K562 (cell line): ENCODE measurements around the gene MAPK8IP1. TPM values are rescaled to one million over a fixed set of nuclear protein-coding genes. Genes with fewer than 3 reads are reported as not detected.

Experiments used
- CREBBP ChIP-seq: IDR thresholded peaks from one replicate; pipeline ENCODE4 v1.6.1; 2012; ENCODE audit warnings: low read depth, mild to moderate bottlenecking, control low read depth, inconsistent platforms, low read length
- L3MBTL2 ChIP-seq: fragments of 450-650 bp; IDR thresholded peaks from 2 replicates; pipeline ENCODE4 v1.6.1; 2016; ENCODE audit warnings: mild to moderate bottlenecking, moderate library complexity
- MECOM ChIP-seq: fragments of 250-450 bp; sonication (Bioruptor Pico); IDR thresholded peaks from 2 replicates; pipeline ENCODE4 v1.8.0; 2022; ENCODE audit warnings: inconsistent platforms
- PPARD ChIP-seq: fragments of 250-450 bp; sonication (Bioruptor Pico); IDR thresholded peaks from 2 replicates; pipeline ENCODE4 v1.8.0; 2022; ENCODE audit warnings: inconsistent platforms, mild to moderate bottlenecking, moderate library complexity
- RBM15 ChIP-seq: fragments of 200-400 bp; formaldehyde crosslinking; IDR thresholded peaks from 2 replicates; pipeline ENCODE4 v1.6.1; 2018; ENCODE audit warnings: mild to moderate bottlenecking, low read length, moderate library complexity; ENCODE audit not compliant: insufficient read depth
- SOX6 ChIP-seq: fragments of 450-650 bp; IDR thresholded peaks from 2 replicates; pipeline ENCODE4 v1.6.1; 2014; ENCODE audit warnings: mild to moderate bottlenecking
- SREBF1 ChIP-seq: fragments of 150-350 bp; IDR thresholded peaks from 2 replicates; pipeline ENCODE4 v1.6.1; 2014; ENCODE audit warnings: antibody characterized with exemption, low read depth, low read length, borderline replicate concordance
- TCF7 ChIP-seq: sonication (generic); IDR thresholded peaks from 2 replicates; pipeline ENCODE4 v1.6.1; 2016; ENCODE audit warnings: antibody characterized with exemption, borderline replicate concordance
- THRA ChIP-seq: fragments of 450-650 bp; IDR thresholded peaks from 2 replicates; pipeline ENCODE4 v1.6.1; 2017; ENCODE audit warnings: mild to moderate bottlenecking, moderate library complexity
- TOE1 ChIP-seq, 2 experiments: fragments of 450-650 bp in 1 of 2; sonication (generic) in 1 of 2; formaldehyde crosslinking in 1 of 2; IDR thresholded peaks; 2 replicates each; pipeline versions ENCODE4 v1.7.1 to v1.8.0; 2016 to 2022; ENCODE audit warnings: borderline replicate concordance in 2 of 2, mild to moderate bottlenecking in 2 of 2, antibody characterized with exemption in 1 of 2, inconsistent platforms in 1 of 2, low read depth in 1 of 2, missing genetic modification reagents in 1 of 2, moderate library complexity in 1 of 2
- ZBED1 ChIP-seq: IDR thresholded peaks from 2 replicates; pipeline ENCODE4 v1.6.1; 2014
- ZBTB33 ChIP-seq: sonication (generic); formaldehyde crosslinking; IDR thresholded peaks from 2 replicates; pipeline ENCODE4 v1.8.1; 2023; ENCODE audit warnings: mild to moderate bottlenecking, missing genetic modification reagents
- ZBTB7A ChIP-seq: IDR thresholded peaks from 2 replicates; pipeline ENCODE4 v1.6.1; 2011; ENCODE audit warnings: low read depth, mild to moderate bottlenecking, low read length, moderate library complexity, borderline replicate concordance; ENCODE audit not compliant: control insufficient read depth
- ZNF77 ChIP-seq: fragments of 250-450 bp; sonication (Bioruptor Pico); IDR thresholded peaks from 2 replicates; pipeline ENCODE4 v1.5.0; 2020
- polyA plus RNA-seq, 8 experiments: library from polyadenylated mRNA; depleted of rRNA in 4 of 8; stranded (reverse) in 5 of 8; unstranded in 3 of 8; fragments of >200 nt; fragmentation: Nextera tagmentation in 2 of 8; fragmentation: Illumina TruSeq in 1 of 8; extraction: Ambion mirVana in 2 of 8; extraction: Trizol in 1 of 8; gene quantifications; 2 replicates each; pipeline versions ENCODE4 v1.2.1 to v1.2.3, GENCODE V29; 2011 to 2014; ENCODE audit warnings: inconsistent platforms in 1 of 8, missing spikeins in 1 of 8
- total RNA-seq, 7 experiments: library from RNA; depleted of rRNA in 6 of 7; stranded (reverse); fragments of >200 nt in 6 of 7; fragmentation: Illumina TruSeq in 2 of 7; extraction: Trizol in 2 of 7; gene quantifications; 2 replicates each; pipeline versions ENCODE4 v1.2.1 to v1.2.3, GENCODE V29; 2011 to 2021; ENCODE audit warnings: low replicate concordance in 1 of 7
- TF ChIP-seq, protein P1 (sequence below): fragments of 250-450 bp; sonication (Bioruptor Pico); IDR thresholded peaks from 2 replicates; pipeline ENCODE4 v1.5.0; 2021
- TF ChIP-seq, protein P2 (sequence below): sonication (generic); formaldehyde crosslinking; IDR thresholded peaks from 2 replicates; pipeline ENCODE4 v1.9.0; 2022; ENCODE audit warnings: mild to moderate bottlenecking, missing genetic modification reagents
- TF ChIP-seq, protein P3 (sequence below): IDR thresholded peaks from 2 replicates; pipeline ENCODE4 v1.6.1; 2011; ENCODE audit not compliant: insufficient read length; ENCODE audit errors: extremely low read depth
- TF ChIP-seq, protein P4 (sequence below): fragments of 150-350 bp; conservative IDR thresholded peaks from 2 replicates; pipeline ENCODE4 v1.6.1; 2014; ENCODE audit warnings: low read length

Gene MAPK8IP1
- total and polyA plus RNA-seq, 9 of the 15 experiments (the other 6 are each of a cell fraction or from before 2014, with no cell fraction given) = 0.13 to 6.9 (median 2.5) TPM

- TF ChIP-seq, protein P1, sequence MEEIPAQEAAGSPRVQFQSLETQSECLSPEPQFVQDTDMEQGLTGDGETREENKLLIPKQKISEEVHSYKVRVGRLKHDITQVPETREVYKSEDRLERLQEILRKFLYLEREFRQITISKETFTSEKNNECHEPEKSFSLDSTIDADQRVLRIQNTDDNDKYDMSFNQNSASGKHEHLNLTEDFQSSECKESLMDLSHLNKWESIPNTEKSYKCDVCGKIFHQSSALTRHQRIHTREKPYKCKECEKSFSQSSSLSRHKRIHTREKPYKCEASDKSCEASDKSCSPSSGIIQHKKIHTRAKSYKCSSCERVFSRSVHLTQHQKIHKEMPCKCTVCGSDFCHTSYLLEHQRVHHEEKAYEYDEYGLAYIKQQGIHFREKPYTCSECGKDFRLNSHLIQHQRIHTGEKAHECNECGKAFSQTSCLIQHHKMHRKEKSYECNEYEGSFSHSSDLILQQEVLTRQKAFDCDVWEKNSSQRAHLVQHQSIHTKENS = no peak
- TF ChIP-seq ZBED1 (no peak), RBM15 (no peak), ZBTB33 (peak; percentile 86), TCF7 (no peak), TOE1 (IDR thresholded peaks at IDR 0.05; ENCODE audit: borderline replicate concordance) (no peak), TOE1 (CRISPR knock-in tag; IDR thresholded peaks at IDR 0.05; ENCODE audit: borderline replicate concordance, low read depth) (peak; percentile 70; the same call in 1 of the 2 replicates), CREBBP (no peak), THRA (no peak), PPARD (CRISPR knock-in tag) (no peak), SREBF1 (no peak), ZBTB7A (no peak), SOX6 (peak; percentile 31; the same call in 1 of the 2 replicates), MECOM (CRISPR knock-in tag) (no peak), L3MBTL2 (peak; percentile 86), ZNF77 (no peak)
- TF ChIP-seq, protein P2, sequence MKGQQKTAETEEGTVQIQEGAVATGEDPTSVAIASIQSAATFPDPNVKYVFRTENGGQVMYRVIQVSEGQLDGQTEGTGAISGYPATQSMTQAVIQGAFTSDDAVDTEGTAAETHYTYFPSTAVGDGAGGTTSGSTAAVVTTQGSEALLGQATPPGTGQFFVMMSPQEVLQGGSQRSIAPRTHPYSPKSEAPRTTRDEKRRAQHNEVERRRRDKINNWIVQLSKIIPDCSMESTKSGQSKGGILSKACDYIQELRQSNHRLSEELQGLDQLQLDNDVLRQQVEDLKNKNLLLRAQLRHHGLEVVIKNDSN (CRISPR knock-in tag) = peak; percentile 83
- TF ChIP-seq, protein P3, sequence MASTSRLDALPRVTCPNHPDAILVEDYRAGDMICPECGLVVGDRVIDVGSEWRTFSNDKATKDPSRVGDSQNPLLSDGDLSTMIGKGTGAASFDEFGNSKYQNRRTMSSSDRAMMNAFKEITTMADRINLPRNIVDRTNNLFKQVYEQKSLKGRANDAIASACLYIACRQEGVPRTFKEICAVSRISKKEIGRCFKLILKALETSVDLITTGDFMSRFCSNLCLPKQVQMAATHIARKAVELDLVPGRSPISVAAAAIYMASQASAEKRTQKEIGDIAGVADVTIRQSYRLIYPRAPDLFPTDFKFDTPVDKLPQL = no peak
- TF ChIP-seq, protein P4, sequence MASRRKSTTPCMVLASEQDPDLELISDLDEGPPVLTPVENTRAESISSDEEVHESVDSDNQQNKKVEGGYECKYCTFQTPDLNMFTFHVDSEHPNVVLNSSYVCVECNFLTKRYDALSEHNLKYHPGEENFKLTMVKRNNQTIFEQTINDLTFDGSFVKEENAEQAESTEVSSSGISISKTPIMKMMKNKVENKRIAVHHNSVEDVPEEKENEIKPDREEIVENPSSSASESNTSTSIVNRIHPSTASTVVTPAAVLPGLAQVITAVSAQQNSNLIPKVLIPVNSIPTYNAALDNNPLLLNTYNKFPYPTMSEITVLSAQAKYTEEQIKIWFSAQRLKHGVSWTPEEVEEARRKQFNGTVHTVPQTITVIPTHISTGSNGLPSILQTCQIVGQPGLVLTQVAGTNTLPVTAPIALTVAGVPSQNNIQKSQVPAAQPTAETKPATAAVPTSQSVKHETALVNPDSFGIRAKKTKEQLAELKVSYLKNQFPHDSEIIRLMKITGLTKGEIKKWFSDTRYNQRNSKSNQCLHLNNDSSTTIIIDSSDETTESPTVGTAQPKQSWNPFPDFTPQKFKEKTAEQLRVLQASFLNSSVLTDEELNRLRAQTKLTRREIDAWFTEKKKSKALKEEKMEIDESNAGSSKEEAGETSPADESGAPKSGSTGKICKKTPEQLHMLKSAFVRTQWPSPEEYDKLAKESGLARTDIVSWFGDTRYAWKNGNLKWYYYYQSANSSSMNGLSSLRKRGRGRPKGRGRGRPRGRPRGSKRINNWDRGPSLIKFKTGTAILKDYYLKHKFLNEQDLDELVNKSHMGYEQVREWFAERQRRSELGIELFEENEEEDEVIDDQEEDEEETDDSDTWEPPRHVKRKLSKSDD = no peak
These were observed 38.2 kb upstream of the MAPK8IP1 start, which contains the start of gene CRY2 (continued) for GRCh38 chr11:45846974-45847910.
